AG09319 (cell line): ENCODE results near the gene NKX2-1.

ENCODE experiments used
- DNase-seq: peaks from one replicate; pipeline ENCODE4 v3.0.0-alpha.2; 2010; ENCODE audit warnings: low read depth; ENCODE audit errors: extremely low read depth
- CTCF ChIP-seq: IDR thresholded peaks from 2 replicates; pipeline ENCODE4 v1.5.1; 2011; ENCODE audit warnings: low read depth, mild to moderate bottlenecking, inconsistent platforms, low read length, moderate library complexity

NKX2-1 gene

DNA sequence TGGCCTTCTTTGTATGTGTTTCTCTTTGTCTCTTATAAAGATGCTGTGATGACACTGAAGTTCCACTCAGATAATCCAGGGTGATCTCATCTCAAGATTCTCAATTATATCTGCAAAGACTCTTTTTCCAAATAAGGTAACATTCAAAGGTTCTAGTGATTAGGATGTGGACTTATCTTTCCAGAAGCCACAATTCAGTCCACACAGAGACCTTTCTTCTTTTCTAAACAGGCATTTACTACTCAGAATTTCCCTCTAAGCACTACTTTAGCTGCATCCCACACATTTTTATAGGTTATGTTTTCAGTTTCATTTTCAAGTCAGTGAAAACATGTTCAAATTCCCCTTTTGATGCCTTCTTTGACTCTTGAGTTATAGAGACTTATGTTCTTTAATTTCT lies 9.0 kb upstream of the NKX2-1 start:
- TF ChIP-seq CTCF, result no peak
- DNase-seq, result no peak

GRCh38 chr14:36525746-36526099 lies 5.7 kb upstream of the NKX2-1 start:
- no peak for DNase-seq
- no peak for TF ChIP-seq CTCF

DNA sequence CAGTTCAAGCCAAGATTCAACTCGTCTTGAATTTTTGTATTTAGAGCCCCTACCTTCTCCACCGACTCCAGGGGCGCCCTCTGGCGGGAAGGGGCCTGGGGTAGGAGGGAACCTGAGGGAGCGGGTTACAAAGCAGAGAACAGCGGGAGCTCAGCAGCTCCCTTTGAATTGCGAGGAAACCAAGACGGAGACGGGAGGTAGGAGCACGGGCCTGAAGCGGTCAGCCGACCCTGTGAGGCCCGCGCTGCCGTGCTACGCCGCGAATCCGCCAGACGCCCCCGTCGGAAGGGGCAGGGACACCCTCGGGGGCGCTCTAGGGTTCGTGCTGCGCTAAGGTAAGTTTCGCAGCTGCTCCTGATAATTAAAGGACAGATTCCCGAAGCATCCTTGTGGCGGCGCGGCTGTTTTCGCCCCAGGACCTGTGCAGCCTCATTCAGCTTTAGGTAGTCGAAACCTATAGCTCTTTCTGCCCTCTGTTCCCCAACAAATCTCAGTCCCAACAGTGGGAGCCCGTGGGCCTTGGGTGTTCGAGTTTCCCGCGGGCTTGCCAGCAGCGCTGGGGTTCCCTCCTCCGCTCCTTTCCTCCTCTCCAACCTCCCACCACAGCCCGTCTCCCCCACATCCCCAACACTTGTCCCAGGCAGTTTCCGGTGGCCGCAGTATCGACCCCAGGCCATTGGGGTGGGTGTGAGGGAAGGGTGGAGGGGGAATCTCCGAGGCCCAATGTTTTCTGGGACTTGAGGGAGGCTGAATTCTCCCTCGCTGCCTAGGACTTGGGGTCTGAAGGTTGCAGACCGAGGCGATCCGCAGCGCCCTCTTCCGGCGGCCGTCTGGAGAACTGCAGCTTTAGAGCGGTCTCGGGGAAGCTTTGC lies 5.1 kb upstream of the NKX2-1 start:
- TF ChIP-seq CTCF, result peak; percentile 52
- no peak for DNase-seq

DNA sequence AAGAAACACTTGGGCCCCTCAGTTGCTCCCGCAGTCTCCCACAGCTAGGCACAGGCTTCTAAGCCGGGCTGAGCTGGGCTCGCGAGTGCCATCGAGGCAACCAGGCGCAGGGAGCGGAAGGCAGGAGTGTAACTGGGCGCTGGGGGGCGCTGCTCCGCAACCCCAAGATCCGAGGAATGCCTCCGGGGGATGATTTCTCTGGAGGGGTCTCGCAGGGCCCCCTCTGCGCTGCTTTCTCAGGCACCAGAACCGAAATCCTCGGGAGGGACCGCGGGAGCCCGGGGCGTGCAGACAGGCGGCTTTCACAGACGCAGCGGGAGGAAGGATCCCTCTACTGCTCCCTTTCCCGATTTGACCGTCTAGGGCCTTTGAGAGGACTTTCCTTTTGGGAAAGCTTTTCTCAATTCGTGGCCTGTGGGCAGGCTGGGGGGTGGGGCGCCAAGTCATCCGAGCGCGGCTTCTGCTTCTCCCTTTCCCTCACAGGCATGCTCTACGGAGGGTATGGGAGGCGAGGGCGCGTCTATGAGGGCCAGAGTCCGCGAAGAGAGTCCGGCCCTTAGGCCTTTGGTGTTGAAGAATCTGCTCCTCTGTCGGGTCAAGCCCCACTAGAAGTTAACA lies 4.3 kb upstream of the NKX2-1 start:
- TF ChIP-seq CTCF, result no peak
- no peak for DNase-seq

DNA sequence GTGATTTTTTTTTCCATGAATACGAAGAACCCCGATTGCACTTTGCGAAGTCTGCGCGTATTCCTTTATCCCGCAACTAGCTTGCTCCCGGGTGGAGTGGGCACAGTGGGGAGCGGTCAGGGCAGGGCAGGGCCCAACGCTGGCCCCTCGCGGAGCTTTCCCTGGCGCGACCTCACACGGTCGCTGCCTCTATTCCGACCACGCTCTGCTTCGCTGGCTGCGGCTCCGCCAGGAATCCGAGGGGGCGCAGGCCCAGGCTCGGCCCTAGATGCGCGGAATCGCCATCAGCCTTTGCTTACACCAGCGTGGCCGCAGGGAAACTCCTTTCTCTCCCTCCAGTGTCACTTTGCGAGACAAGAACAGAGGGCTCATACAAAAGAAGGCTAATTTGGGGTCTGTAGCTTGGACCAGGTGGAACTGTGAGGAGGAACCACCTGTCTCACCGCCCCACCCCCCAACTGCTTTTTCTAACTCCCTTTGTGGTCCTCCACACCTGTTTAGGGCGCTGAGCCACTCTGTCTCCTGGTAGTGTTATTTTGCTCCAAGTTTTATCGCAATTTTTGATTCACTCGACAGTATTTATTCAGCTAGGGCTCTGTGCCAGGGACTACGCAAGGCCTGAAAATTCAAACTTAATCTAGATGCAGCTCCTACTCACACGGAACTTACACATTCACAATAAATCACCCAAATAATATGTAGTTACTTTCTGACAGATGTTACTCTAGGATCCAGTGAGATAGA lies 3.1 kb upstream of the NKX2-1 start:
- no peak for TF ChIP-seq CTCF
- DNase-seq, result no peak

DNA sequence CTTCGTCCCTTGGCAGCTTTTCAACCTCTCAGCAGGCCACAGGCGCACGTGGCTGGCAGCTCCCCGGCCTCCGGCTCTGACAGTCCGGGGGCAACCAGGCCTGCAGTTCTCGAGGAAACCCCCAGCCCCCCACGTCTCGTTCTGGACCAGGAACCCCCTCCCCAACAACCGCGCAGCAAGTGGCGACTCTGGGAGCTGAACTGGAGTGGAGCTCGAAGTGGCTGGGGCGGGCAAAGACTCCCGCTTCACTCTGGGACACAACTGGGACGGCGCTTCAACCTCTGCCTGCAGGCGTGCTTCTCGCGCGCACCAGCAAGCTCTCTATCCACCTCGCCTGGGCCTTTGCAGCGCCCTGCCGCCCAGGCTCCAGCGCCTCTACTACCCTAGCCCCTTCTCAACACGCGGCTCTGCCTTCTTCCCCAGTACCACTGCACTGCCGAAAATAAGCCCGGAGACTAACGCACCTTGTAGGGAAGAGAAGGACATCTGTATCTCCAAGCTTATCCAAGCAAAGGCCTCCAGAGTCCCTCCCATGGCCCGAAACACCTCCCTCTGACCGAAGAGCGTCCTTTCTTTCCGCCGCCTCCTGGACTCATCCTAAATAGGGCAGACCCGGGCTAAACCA lies 2.4 kb upstream of the NKX2-1 start:
- DNase-seq, result no peak
- no peak for TF ChIP-seq CTCF
